Smooth muscle cell (in vitro differentiated cells): ENCODE measurements around the gene CD300C. TPM values are rescaled to one million over a fixed set of nuclear protein-coding genes. Genes with fewer than 3 reads are reported as not detected.

ENCODE experiments used
- DNase-seq: peaks from one replicate; lab custom pipeline; 2025; ENCODE audit not compliant: unreplicated experiment; lab: John Stamatoyannopoulos, UW
- H2AFZ ChIP-seq: fragments of 200-600 bp; sonication (generic); 2 replicates; pipeline ENCODE4 v1.6.0; 2016; ENCODE audit warnings: antibody characterized with exemption, low read depth, mild to moderate bottlenecking
- H3F3A ChIP-seq: fragments of 200-600 bp; sonication (generic); 2 replicates; pipeline ENCODE4 v1.6.0; 2017; ENCODE audit warnings: antibody characterized with exemption, low read depth
- H3K27ac ChIP-seq: fragments of 200-600 bp; sonication (generic); 2 replicates; pipeline ENCODE4 v1.5.1; 2016; ENCODE audit warnings: low read depth, mild to moderate bottlenecking
- H3K27me3 ChIP-seq: fragments of 200-600 bp; sonication (generic); 2 replicates; pipeline ENCODE4 v1.6.1; 2016; ENCODE audit warnings: low read depth, mild to moderate bottlenecking
- H3K36me3 ChIP-seq: fragments of 200-600 bp; sonication (generic); 2 replicates; pipeline ENCODE4 v1.5.1; 2016; ENCODE audit warnings: low read depth
- H3K4me1 ChIP-seq: fragments of 200-600 bp; sonication (generic); 2 replicates; pipeline ENCODE4 v1.5.1; 2016; ENCODE audit warnings: low read depth
- H3K4me2 ChIP-seq: fragments of 200-600 bp; sonication (generic); 2 replicates; pipeline ENCODE4 v1.6.0; 2016; ENCODE audit warnings: mild to moderate bottlenecking
- H3K4me3 ChIP-seq: fragments of 200-600 bp; sonication (generic); 2 replicates; pipeline ENCODE4 v1.5.1; 2016; ENCODE audit warnings: mild to moderate bottlenecking
- H3K79me2 ChIP-seq: fragments of 200-600 bp; sonication (generic); 2 replicates; pipeline ENCODE4 v1.6.0; 2016; ENCODE audit warnings: low read depth, mild to moderate bottlenecking
- H3K9ac ChIP-seq: fragments of 200-600 bp; sonication (generic); 2 replicates; pipeline ENCODE4 v1.6.0; 2016; ENCODE audit warnings: low read depth
- H3K9me3 ChIP-seq: fragments of 200-600 bp; sonication (generic); replicated peaks from 2 replicates; pipeline ENCODE4 v1.5.1; 2016; ENCODE audit warnings: low read depth
- H4K20me1 ChIP-seq: fragments of 200-600 bp; sonication (generic); 2 replicates; pipeline ENCODE4 v1.6.0; 2016; ENCODE audit warnings: low read depth
- CTCF ChIP-seq: fragments of 200-600 bp; sonication (generic); IDR thresholded peaks from 2 replicates; pipeline ENCODE4 v1.5.1; 2017; ENCODE audit warnings: borderline replicate concordance, mild to moderate bottlenecking, antibody characterized with exemption; ENCODE audit not compliant: insufficient read depth, poor library complexity, severe bottlenecking
- WGBS: methylation state at CpG from one replicate; pipeline ENCODE4 v1.1.7; 2016; ENCODE audit warnings: low lambda C conversion rate; 5-methylcytosine and 5-hydroxymethylcytosine counted together
- polyA plus RNA-seq: library from polyadenylated mRNA; unstranded; fragments of >200 nt; fragmentation: Nextera tagmentation; extraction: Ambion mirVana; gene quantifications from 2 replicates; pipeline ENCODE4 v1.2.1, GENCODE V29; 2016
- total RNA-seq: library from RNA; depleted of rRNA; stranded (reverse); fragments of >200 nt; gene quantifications from 2 replicates; pipeline ENCODE4 v1.2.3, GENCODE V29; 2014

Gene CD300C
- total and polyA plus RNA-seq, 2 experiments from 2014 or later, result not detected

- no peak overlapping the region for H3K4me3 ChIP-seq
- DNase-seq, result no peak
- no peaks in the 10 kb centered on the region for H3F3A ChIP-seq
- H3K9ac ChIP-seq, result no peak overlapping the region
- no peaks in the 10 kb centered on the region for H3K9me3 ChIP-seq
- peaks cover 15% of the 10 kb centered on the region for H3K27me3 ChIP-seq
- no peaks in the 10 kb centered on the region for H4K20me1 ChIP-seq
- H3K79me2 ChIP-seq, result no peaks in the 10 kb centered on the region
- H2AFZ ChIP-seq, result no peak overlapping the region
- no peak for TF ChIP-seq CTCF
- H3K4me2 ChIP-seq, result no peak overlapping the region
- no peaks in the 10 kb centered on the region for H3K36me3 ChIP-seq
- H3K4me1 ChIP-seq, result no peaks in the 10 kb centered on the region
- WGBS, result 88% methylated on average over 11 of the region's 11 CpGs
- H3K27ac ChIP-seq, result no peak overlapping the region
Observed at GRCh38 chr17:74524653-74525464, 21.1 kb downstream of the CD300C start.

GRCh38 chr17:74523308-74523707 lies 22.6 kb downstream of the CD300C start:
- no peak for TF ChIP-seq CTCF
- Histone ChIP-seq H3K79me2 (no peaks in the 10 kb centered on the region), H2AFZ (no peak overlapping the region), H4K20me1 (no peaks in the 10 kb centered on the region), H3F3A (no peaks in the 10 kb centered on the region), H3K27me3 (peaks cover 14% of the 10 kb centered on the region), H3K9ac (no peak overlapping the region), H3K4me1 (no peaks in the 10 kb centered on the region), H3K9me3 (no peaks in the 10 kb centered on the region), H3K36me3 (no peaks in the 10 kb centered on the region), H3K27ac (no peak overlapping the region), H3K4me3 (no peak overlapping the region), H3K4me2 (no peak overlapping the region)
- WGBS, result 94% methylated on average over 3 of the region's 3 CpGs
- no peak for DNase-seq

- no peaks in the 10 kb centered on the region for H3K36me3 ChIP-seq
- TF ChIP-seq CTCF, result no peak
- H3K4me1 ChIP-seq, result no peaks in the 10 kb centered on the region
- no peaks in the 10 kb centered on the region for H3K79me2 ChIP-seq
- H2AFZ ChIP-seq, result no peak overlapping the region
- no peak overlapping the region for H3K4me2 ChIP-seq
- H3K27me3 ChIP-seq, result peaks cover 14% of the 10 kb centered on the region
- no peaks in the 10 kb centered on the region for H3F3A ChIP-seq
- no peak overlapping the region for H3K27ac ChIP-seq
- WGBS, result 83% methylated on average over 10 of the region's 10 CpGs
- no peaks in the 10 kb centered on the region for H4K20me1 ChIP-seq
- no peak overlapping the region for H3K4me3 ChIP-seq
- no peaks in the 10 kb centered on the region for H3K9me3 ChIP-seq
- no peak overlapping the region for H3K9ac ChIP-seq
- no peak for DNase-seq
Observed at GRCh38 chr17:74522381-74523105, 23.4 kb downstream of the CD300C start.
